GM19099 (cell line): ENCODE measurements around the gene DUSP9.

Experiments
- POLR2A ChIP-seq: IDR thresholded peaks from 3 replicates; pipeline ENCODE4 v1.6.1; 2011; ENCODE audit warnings: low read depth; ENCODE audit not compliant: insufficient read length; ENCODE audit errors: extremely low read depth

Gene DUSP9

DNA sequence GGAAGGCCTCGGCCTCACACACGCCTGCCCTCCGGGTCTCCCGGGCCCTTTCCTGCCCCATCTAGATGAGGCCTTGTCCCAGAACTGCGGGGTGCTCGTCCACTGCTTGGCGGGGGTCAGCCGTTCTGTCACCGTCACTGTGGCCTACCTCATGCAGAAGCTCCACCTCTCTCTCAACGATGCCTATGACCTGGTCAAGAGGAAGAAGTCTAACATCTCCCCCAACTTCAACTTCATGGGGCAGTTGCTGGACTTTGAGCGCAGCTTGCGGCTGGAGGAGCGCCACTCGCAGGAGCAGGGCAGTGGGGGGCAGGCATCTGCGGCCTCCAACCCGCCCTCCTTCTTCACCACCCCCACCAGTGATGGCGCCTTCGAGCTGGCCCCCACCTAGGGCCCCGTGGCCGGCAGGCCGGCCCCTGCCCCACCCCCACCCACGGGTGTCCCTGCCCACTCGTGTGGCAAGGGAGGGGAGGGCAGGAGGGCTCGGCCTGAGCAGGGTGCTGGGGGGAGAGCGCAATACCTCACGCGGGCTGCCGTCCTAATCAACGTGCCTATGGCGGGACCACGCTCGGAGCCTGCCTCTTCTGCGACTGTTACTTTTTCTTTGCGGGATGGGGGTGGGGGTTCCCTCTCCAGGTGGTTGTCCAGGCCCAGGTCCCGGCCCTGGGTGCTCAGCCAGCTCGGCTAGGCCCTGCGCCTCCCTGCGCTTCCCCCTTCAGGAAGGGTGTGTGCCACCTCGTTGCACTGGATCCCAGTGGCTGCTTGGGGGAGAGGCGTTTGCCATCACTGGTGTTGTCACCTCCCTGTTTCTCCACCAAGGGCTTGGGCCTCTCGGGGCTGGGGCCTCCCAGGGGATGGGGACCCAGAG lies 3.1 kb downstream of the DUSP9 start:
- no peak for TF ChIP-seq POLR2A

DNA sequence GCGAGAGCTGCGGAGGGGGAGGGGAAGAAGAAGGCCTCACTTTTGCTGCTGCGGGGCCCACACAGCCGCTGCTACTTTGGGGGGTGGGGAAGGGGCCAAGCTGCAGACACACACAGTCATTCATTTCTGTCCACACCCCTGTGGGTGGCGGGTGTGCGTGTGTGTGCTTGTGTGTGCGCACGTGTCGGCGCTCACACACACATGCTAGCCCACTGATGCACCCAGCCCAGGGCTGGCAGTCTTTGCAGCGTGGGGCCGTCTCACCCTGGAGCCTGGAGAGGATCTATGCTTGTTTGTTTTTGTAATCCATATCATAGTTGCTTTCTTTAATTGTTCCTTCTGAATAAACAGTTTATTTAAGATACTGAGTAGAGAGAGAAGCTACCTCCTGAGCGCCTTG lies 4.0 kb downstream of the DUSP9 start:
- TF ChIP-seq POLR2A, result no peak

DNA sequence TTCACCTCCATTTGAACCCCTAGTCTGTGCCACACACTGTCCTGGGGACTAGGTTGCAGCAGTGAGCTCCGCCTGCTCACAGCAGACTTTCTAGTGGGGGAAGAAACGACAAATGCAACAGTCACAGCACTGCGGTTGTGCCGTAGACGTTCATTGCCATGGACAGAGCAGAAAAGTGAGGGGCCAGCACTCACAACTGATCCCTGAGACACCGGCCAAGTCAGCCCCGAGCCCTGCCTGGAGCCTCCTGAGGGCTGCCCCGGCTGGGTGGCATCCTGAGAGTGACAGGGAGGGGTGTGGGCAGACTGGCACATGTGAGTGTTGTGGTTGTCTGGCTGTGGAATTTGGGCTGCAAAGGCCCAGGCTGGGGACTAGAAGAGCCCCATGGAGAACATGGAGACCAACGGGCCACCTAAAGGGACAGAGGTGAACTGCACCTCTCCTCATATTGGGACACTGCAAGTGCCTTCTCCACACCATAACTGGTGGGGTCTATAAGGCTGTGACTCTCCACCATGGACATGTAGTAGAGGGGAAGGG lies 4.6 kb downstream of the DUSP9 start:
- no peak for TF ChIP-seq POLR2A

DNA sequence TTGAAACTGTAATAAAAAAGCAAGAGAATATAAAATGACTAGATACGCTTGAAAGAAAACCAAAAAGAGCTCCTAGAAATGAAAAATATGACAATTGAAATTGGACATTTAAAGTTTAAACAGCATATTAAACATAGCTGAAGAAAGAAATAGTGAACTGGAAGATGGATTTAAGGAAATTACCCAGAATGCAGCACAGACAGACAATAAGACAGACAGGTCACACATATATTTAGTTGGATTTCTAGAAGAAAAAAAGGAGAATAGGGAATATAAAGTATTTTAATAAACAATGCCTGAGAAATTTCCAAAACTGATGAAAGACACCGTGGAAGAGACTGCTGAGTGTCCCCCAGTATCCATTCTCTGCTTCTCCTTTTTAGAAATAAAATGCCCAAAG lies 6.6 kb downstream of the DUSP9 start:
- TF ChIP-seq POLR2A, result no peak

DNA sequence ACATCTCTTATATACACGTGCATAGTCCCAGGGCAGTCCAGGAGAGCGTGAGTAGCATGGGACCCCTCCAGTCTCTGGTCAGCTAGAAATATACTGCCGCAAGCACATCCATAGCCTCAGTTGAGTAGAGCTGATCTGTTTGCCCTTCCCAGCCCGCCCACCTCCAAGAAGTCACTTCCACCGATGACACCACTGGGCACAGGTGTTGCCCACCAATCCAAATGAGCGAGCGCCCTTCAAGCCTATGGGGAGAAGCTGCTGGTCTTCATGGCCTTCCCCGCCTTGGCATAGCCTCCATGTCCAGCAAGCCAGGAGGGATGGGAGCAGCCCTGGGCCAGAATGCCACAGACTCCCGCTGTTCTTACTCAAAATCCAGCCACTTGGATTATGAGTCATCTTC lies 10.2 kb downstream of the DUSP9 start:
- TF ChIP-seq POLR2A, result no peak

DNA sequence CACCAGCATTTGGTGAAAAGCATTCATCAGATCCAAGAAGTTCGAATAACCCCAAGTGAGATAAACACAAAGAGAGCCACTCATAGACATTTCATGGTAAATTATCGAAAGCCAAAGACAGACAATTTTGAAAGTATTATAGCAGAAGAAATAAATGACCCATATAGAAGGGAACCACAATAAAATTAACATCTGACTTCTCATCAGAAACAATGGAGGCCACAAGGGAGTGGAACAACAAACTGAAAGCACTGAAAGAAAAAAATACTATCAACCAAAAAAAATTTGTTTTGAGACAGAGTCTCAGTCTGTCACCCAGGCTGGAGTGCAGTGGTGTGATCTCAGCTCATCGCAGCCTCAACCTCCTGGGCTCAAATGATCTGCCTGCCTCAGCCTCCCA lies 12.3 kb downstream of the DUSP9 start:
- no peak for TF ChIP-seq POLR2A

DNA sequence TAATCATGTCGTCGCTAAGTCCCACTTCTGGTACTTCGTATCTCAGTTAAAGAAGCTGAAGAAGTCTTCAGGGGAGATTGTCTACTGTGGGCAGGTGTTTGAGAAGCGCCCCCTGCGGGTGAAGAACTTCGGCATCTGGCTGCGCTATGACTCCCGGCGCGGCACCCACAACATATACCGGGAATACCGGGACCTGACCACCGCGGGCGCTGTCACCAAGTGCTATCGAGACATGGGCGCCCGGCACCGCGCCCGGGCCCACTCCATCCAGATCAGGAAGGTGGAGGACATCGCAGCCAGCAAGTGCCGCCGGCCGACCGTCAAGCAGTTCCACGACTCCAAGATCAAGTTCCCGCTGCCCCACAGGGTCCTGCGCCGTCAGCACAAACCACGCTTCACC lies 15.3 kb downstream of the DUSP9 start:
- no peak for TF ChIP-seq POLR2A

DNA sequence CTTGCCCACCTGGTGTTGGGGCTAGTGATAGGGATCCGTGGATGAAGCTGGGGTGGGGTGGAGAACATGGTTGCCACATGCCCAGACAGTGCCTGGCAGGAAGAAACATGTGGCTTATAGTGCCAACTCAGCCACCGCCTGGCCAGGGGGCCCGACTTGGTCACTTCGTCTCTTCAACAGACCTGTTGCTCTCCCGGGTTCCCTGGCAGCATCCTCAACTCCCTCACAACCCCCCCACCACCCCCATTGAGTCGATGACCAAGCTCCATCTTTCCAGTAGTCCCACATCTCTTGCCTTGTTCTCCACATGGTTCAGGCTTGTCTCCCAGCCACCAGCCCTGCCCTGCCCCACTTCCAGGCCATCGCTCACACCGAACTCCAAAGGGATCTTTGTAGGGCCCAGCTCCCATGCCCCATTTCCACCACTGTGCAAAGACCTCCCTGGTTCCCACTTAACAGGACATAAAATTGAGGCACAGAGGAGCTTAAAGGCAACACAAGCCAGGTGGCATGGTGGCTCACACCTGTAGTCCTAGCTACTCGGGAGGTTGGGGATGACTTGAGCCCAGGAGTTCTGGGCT lies 18.8 kb downstream of the DUSP9 start:
- TF ChIP-seq POLR2A, result no peak

DNA sequence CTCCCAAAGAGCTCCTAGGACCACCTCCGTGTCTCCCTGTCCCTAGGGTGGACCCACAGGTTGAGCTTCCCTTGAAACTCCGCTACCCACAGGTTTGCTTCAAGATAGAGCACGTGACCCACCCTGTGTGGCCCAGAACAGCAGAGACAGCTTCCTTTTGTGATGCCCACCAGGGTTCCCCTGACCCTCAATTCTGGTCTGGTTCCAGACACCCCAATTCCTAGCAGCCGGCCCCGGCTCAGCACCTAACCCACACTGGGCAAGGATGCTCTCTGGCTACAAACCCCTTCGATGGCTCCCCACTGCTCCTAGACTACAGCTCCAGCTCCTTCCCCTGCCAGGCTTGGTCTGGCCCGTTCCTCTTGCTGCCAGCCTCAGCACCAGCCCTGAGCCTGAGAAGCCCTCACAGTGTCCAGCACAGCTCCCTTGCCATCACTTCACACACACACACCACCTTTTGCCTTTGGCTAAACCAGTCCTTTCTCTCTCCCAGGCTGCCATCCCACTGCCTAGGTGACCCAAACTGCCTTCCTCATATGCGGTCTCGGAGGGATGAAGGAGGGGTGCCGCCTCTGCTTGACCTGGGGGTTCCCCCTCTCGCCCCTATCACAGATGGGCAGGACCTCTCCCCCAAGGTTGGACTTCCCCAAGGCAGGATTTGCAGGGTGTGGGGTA lies 20.4 kb downstream of the DUSP9 start:
- no peak for TF ChIP-seq POLR2A

DNA sequence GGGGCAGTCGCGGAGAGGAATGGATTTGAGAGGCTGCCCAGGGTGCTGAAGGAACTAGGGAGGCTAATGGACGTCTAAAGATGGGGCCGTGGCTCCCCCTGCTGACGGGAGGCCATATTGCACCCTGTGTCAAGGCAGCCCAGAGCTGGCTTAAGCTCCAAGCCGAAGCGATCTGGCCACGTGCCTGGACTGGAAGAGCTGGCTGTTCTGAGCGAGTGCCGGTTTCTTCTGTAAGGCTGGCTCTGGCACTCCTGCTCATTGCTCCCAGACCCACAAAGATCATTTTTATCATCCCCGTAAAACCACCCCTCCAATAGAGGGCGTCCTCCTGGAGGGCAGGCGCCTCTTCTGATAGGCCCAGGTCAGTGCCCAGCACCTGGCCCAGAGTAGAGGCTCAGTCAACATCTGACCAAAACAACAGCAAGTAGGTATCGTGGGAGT lies 21.0 kb downstream of the DUSP9 start:
- TF ChIP-seq POLR2A, result no peak

DNA sequence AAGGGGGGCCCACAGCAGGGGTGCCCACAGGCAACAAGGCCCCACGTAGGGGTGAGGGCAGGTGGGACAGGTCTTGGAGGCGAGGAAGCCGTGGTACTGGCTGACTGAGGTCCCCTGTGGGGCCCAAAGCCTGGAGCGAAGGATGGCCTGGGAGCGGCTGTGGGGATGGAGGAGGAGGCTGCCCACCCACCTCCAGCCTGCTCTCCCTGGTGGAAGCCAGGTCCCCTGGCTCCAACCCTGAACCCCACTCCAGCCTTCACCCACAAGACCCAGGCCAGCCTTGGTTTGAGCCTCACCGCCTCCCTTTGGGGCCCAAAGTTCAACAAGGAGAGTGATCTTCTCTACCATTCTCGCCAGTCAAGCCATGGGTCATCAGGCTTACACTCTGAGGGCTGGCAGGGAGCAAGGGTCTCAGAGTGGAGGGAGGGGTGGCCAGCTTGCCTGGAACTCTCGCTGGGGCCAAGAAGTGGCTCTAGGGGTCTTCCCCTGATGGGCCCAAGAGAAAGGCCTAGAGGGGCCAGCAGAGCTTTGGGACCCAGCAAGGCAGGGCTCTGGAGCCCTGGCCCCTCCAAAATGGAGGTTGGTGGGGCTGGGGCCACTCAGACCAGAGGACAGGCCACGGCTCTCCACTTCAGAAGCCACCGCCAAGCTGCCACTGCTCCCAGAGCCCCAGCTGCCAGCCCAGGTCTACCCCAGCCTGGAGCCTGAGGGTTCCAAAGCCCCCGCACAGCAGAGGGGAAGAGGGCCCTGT lies 21.6 kb downstream of the DUSP9 start:
- TF ChIP-seq POLR2A, result no peak

DNA sequence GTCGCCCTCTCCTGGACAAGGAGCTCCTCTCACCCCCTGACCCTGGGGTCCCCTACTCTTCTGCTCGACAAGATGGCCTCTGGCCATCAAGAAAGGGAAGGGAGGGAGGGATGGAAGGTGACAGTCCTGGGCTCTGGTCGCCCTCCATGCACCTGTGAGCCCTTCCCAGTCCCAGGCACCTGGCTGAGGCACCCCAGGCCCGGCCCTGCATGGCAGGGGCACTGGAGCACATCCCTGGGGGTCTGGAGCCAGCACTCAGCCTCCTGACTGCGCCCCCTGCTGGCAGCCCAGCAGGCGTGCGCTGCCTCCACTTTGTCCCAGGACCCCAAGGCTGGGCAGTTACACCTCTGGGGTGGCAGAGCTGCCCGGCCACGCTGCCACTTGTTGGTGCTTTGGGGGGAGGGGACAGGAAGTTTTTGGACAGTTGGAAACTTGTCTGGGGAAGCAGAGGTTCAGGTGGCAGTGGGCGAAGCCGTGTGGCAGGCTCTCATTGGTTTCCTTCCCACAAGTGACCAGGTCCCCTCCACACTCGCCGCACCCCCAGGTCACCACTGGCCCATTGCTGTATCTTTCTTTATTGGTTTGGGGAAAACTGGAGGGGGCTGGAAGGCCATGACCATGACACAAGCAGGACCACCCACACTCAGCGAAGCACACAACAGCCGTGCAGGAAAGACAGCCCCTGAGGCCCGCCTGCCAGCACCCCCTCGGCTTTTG lies 22.3 kb downstream of the DUSP9 start:
- TF ChIP-seq POLR2A, result no peak

DNA sequence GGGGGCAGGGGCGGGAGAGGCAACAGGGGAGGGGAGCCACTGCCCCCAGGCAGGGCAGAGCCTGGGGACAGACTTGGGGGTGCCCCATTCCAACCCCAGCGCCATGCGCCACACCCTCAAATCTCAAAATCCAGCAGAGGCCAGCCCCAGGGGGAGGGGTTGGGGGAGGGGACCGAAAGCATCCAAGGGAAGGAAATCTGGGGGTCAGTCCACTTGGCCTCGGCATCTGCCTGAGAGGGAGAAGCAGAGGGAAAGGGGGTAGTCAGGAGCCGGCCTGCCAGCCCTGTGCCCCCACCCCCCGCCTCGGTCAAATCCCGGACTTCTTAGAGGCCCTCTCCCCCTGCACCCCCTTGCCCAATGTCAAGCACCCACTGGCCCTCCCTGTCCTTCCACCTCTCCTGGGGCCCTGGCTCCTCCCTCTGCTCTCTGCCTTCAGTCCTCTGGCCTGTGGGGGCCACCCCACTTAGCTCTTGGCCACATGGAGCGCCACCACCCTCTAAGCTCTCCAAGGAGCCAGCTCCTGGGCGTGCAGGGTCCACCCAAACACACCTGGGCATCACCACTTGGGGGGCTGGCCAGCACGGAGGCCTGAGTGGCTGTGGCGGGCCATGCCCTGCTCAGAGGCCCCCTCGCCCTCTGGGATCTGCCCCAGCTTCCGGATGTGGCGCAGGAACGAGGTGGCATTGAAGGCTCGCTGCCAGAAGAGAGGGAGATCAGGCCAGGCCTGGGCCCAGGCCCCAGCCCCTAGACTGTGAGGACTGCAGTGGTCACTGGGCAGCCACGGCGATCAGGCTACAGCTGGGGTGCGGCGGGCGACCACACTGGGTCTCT lies 23.1 kb downstream of the DUSP9 start:
- TF ChIP-seq POLR2A, result no peak
